Left lung (tissue), 10 donors: ENCODE measurements around the gene SLC22A17. TPM values are rescaled to one million over a fixed set of nuclear protein-coding genes. Genes with fewer than 3 reads are reported as not detected.

Experiments used
- ATAC-seq: fragments of 200-7000 bp; cut with Tn5 transposase; one replicate; pipeline ENCODE4 v1.9.1; 2020; ENCODE audit warnings: moderate library complexity
- DNase-seq, 4 donors: peaks; one replicate each; pipeline ENCODE4 v3.0.0-alpha.2; 2013 to 2020
- H3K27ac ChIP-seq, 2 donors: fragments of 200-600 bp; sonication (generic) in 1 of 2; one replicate each; pipeline versions ENCODE4 v1.5.0 to v1.8.0; 2020 to 2021
- H3K27me3 ChIP-seq, 2 donors: fragments of 200-600 bp; sonication (generic) in 1 of 2; one replicate each; pipeline versions ENCODE4 v1.5.0 to v1.8.0; 2020 to 2021
- H3K36me3 ChIP-seq, 2 donors: fragments of 200-600 bp; sonication (generic) in 1 of 2; one replicate each; pipeline versions ENCODE4 v1.5.0 to v1.8.0; 2020 to 2021
- H3K4me1 ChIP-seq, 2 donors: fragments of 200-600 bp; one replicate each; pipeline ENCODE4 v1.8.0; 2021
- H3K4me3 ChIP-seq, 2 donors: fragments of 200-600 bp; sonication (generic) in 1 of 2; one replicate each; pipeline versions ENCODE4 v1.5.0 to v1.8.0; 2020 to 2021; ENCODE audit warnings: mild to moderate bottlenecking in 1 of 2
- H3K9me3 ChIP-seq, 2 donors: fragments of 200-600 bp; sonication (generic) in 1 of 2; one replicate each; pipeline versions ENCODE4 v1.5.0 to v1.8.0; 2020 to 2021
- CTCF ChIP-seq, 2 donors: fragments of 200-600 bp; sonication (generic) in 1 of 2; IDR thresholded peaks; one replicate each; pipeline versions ENCODE4 v1.5.0 to v1.8.0; 2021; ENCODE audit warnings: antibody characterized with exemption in 2 of 2
- intact Hi-C, 2 donors: fragments of 100-400 bp; cut with DNase I; formaldehyde crosslinking; loops; one replicate each; pipeline versions ENCODE4 v1.11.2 to v1.14.2; 2022
- polyA plus RNA-seq, 6 donors: library from polyadenylated mRNA; unstranded; fragments of 120-200 nt; gene quantifications; one replicate each; pipeline ENCODE4 v1.2.1, GENCODE V29; 2013; ENCODE audit not compliant: insufficient read length in 6 of 6
- total RNA-seq, 2 donors: library from RNA; stranded (reverse); fragmentation: NEBNext Ultra II Directional; extraction: Animal tissue kit (Norgen Biotek cat#: 25700); gene quantifications; one replicate each; pipeline ENCODE4 v1.2.1, GENCODE V29; 2021
- donor health status: DM: no; HTN: yes; CAD: no.
- donor health status: DM: no; HTN: no; CAD: no.

SLC22A17 gene
- total and polyA plus RNA-seq, 8 donors: 13.2 to 41.5 (median 32.2) TPM

- H3K4me1 ChIP-seq: peaks cover 3 to 15% of the 10 kb centered on the region in 2 donors
- H3K27me3 ChIP-seq: peaks cover 0 to 28% of the 10 kb centered on the region in 2 donors
- no peak for TF ChIP-seq CTCF (IDR thresholded peaks at IDR 0.05)
- intact Hi-C loops: loop anchor here in 1 of 2 donors (10.0 kb wide), 1 partner anchor 127 kb away; no protein-coding TSS in a partner anchor
- no peaks in the 10 kb centered on the region for H3K9me3 ChIP-seq
- no peaks in the 10 kb centered on the region for H3K36me3 ChIP-seq
- no peak overlapping the region for H3K27ac ChIP-seq
- DNase-seq (no peak), ATAC-seq (no peak)
- no peak overlapping the region for H3K4me3 ChIP-seq
These were observed 4.4 kb downstream of the SLC22A17 start for GRCh38 chr14:23348297-23348655.

DNA sequence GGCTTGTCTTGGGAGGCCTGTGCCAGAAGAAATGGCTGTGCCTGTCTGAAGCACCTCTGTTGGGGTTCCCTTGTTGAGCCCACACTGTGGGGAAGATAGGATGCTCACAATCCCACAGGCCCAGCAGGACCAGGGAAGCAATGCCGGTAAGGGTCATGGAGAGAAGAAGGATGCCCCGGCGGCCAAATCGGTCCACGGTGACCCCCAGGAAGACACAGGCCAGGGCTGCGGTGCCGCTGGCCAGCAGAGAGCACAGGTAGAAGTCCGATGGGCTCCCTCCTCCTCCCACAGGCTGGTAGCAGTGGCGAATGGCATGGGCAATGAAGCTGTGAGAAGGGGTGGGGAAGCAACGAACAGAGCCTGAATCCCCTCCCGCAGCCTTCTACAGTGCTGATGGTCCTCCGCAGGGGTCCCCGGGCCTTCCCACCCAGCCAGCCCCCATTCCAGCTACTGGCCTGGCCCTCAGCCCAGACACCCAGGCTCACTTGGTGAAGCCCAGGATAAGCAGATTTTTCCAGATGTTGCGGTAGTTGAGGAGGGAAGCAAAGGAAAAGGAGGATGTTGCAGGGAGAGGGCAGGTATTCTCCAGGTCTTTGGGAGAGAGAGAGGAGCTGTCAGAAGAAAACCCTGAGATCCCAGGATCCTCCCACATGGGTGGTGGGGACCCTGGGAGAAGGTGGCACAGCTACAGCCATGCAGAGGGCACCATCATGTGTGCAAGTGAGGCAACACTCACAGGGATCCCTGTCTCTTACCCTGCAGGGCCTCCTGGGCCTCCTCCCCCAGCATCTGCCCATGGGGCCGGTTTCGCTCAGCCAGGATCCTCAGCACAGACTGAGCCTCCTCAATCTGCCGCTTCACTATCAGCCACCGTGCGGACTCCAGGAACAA, 5.0 kb downstream of the SLC22A17 start:
- DNase-seq: no peak
- no peak for TF ChIP-seq CTCF (IDR thresholded peaks at IDR 0.05)
- Histone ChIP-seq H3K27me3 (peaks cover 0 to 22% of the 10 kb centered on the region in 2 donors), H3K4me3 (no peak overlapping the region), H3K9me3 (no peaks in the 10 kb centered on the region), H3K4me1 (peaks cover 3 to 13% of the 10 kb centered on the region in 2 donors), H3K27ac (no peak overlapping the region), H3K36me3 (no peaks in the 10 kb centered on the region)
- intact Hi-C loops: loop anchor here in 1 of 2 donors (10.0 kb wide), 1 partner anchor 127 kb away; no protein-coding TSS in a partner anchor
- no peak for ATAC-seq

- DNase-seq (no peak), ATAC-seq (no peak)
- Histone ChIP-seq H3K27me3 (peaks cover 0 to 14% of the 10 kb centered on the region in 2 donors), H3K27ac (no peak overlapping the region), H3K4me1 (peaks cover 3 to 5% of the 10 kb centered on the region in 2 donors), H3K9me3 (no peaks in the 10 kb centered on the region), H3K36me3 (no peaks in the 10 kb centered on the region), H3K4me3 (no peak overlapping the region)
- no peak for TF ChIP-seq CTCF (IDR thresholded peaks at IDR 0.05)
- intact Hi-C loops: loop anchor here in 1 of 2 donors (10.0 kb wide), 1 partner anchor 128 kb away; no protein-coding TSS in a partner anchor
These were observed 5.8 kb downstream of the SLC22A17 start for GRCh38 chr14:23346693-23347405.

DNA sequence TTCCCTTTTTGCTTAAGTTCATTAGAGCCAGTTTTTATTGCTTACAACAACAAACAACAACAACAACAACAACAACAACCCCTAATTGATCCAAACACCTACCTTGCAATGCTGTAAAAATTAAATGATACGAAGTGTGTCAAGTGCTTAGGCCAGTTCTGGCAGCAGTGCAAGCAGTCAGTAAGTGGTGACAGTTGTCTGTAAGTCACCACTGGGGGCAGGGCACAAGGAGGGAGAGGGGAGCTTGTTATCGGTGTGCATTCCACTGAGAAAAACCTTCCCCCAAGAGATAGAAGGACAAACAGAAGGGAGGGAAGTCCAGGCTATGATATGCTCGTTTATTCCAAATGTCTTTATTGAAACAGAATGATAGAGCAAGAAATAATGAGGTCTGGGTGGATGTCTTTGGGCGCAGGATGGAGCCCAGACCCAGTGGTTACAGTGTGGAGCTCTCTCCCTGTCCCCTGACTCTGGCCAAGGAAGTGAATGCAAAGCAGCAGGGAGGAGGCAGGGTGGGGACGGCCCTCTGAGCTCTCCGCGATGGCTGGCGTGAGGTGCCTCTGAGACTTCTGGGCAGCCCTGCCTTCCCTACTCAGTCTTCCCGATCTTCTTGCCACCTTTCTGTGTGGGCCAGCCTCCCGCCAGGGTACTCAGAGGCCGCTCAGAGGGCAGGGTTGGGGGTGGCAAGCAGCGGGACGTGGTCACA, 6.5 kb downstream of the SLC22A17 start:
- no peak overlapping the region for H3K4me3 ChIP-seq
- H3K4me1 ChIP-seq: no peaks in the 10 kb centered on the region
- DNase-seq (no peak), ATAC-seq (no peak)
- no peaks in the 10 kb centered on the region for H3K36me3 ChIP-seq
- intact Hi-C loops: loop anchor here in 1 of 2 donors (10.0 kb wide), 1 partner anchor 129 kb away; no protein-coding TSS in a partner anchor
- no peaks in the 10 kb centered on the region for H3K9me3 ChIP-seq
- no peak overlapping the region for H3K27ac ChIP-seq
- TF ChIP-seq CTCF (IDR thresholded peaks at IDR 0.05): no peak
- H3K27me3 ChIP-seq: peaks cover 0 to 7% of the 10 kb centered on the region in 2 donors
